GM12878 (cell line): Measurements from ENCODE around the gene CMSS1. TPM values are rescaled to one million over a fixed set of nuclear protein-coding genes. Genes with fewer than 3 reads are reported as not detected.

Experiments
- ATAC-seq: fragments of 200-7000 bp; cut with Tn5 transposase; 3 replicates; pipeline ENCODE4 v1.9.1; 2020; ENCODE audit warnings: mild to moderate bottlenecking, moderate library complexity
- BruUV-seq: library from RNA; stranded (reverse); fragments of 400-500 nt; replicated peaks from 2 replicates; lab custom pipeline; 2021; lab: Mats Ljungman, UMichigan
- CTCF ChIA-PET: fragments of 300-600 bp; sonication (Branson Sonifier 250); formaldehyde crosslinking; extraction: SDS; loops from one replicate; lab custom pipeline; 2021; ENCODE audit warnings: inconsistent platforms; lab: Yijun Ruan, JAX
- POLR2A ChIA-PET: fragments of 350-600 bp; formaldehyde crosslinking; extraction: SDS; loops from one replicate; lab custom pipeline; 2021; ENCODE audit warnings: inconsistent platforms; lab: Charles Lee
- RAD21 ChIA-PET: fragments of 300-600 bp; sonication (Branson Sonifier 250); formaldehyde crosslinking; loops from one replicate; lab custom pipeline; 2023; ENCODE audit warnings: antibody characterized with exemption; ENCODE audit not compliant: unreplicated experiment; lab: Charles Lee
- SMC1A ChIA-PET: fragments of 300-600 bp; sonication (Branson Sonifier 250); formaldehyde crosslinking; loops from one replicate; lab custom pipeline; 2023; ENCODE audit not compliant: unreplicated experiment, uncharacterized antibody; lab: Charles Lee
- DNase-seq: peaks from one replicate; pipeline ENCODE4 v3.0.0-alpha.2; 2011; ENCODE audit warnings: low read depth, low spot score
- FAIRE-seq: peaks from 3 replicates; lab custom pipeline; 2011; peaks lifted over from hg19 to GRCh38; lab: Jason Lieb, UNC
- H2AFZ ChIP-seq: 2 replicates; pipeline ENCODE4 v1.6.0; 2011; ENCODE audit warnings: low read depth, low read length, control low read depth; ENCODE audit not compliant: control insufficient read depth
- H3K27ac ChIP-seq: 2 replicates; pipeline ENCODE4 v1.5.1; 2011; ENCODE audit warnings: control low read depth; ENCODE audit not compliant: control insufficient read depth, insufficient read depth
- H3K27me3 ChIP-seq, 2 experiments: replicated peaks in 1 of 2; 2 replicates each; pipeline versions ENCODE4 v1.6.0 to v1.6.1; 2011; ENCODE audit warnings: low read length in 1 of 2; ENCODE audit not compliant: control insufficient read depth in 2 of 2, insufficient read depth in 2 of 2
- H3K36me3 ChIP-seq, 2 experiments: 2 replicates each; pipeline ENCODE4 v1.5.1; 2011; ENCODE audit warnings: low read length in 1 of 2; ENCODE audit not compliant: control insufficient read depth in 2 of 2, insufficient read depth in 2 of 2
- H3K4me1 ChIP-seq: 2 replicates; pipeline ENCODE4 v1.6.1; 2011; ENCODE audit warnings: mild to moderate bottlenecking, low read length, moderate library complexity, mixed read lengths; ENCODE audit not compliant: control insufficient read depth, insufficient read depth
- H3K4me2 ChIP-seq: 2 replicates; pipeline ENCODE4 v1.6.0; 2011; ENCODE audit warnings: control low read depth; ENCODE audit not compliant: control insufficient read depth, insufficient read depth
- H3K4me3 ChIP-seq: fragments of 200-600 bp; sonication (generic); 2 replicates; pipeline ENCODE4 v1.5.1; 2016
- H3K79me2 ChIP-seq: 2 replicates; pipeline ENCODE4 v1.6.0; 2011; ENCODE audit warnings: low read length; ENCODE audit not compliant: control insufficient read depth, insufficient read depth
- H3K9ac ChIP-seq: 2 replicates; pipeline ENCODE4 v1.8.0; 2011; ENCODE audit warnings: low read length, control low read depth, mixed read lengths; ENCODE audit not compliant: control insufficient read depth, insufficient read depth
- H3K9me3 ChIP-seq: replicated peaks from 3 replicates; pipeline ENCODE4 v1.5.1; 2011; ENCODE audit warnings: mild to moderate bottlenecking, low read length; ENCODE audit not compliant: control insufficient read depth, insufficient read depth
- H4K20me1 ChIP-seq: 2 replicates; pipeline ENCODE4 v1.6.0; 2011; ENCODE audit not compliant: control insufficient read depth, insufficient read depth
- SPI1 ChIP-seq: IDR thresholded peaks from 2 replicates; pipeline ENCODE4 v1.6.1; 2011; ENCODE audit warnings: low read depth, mild to moderate bottlenecking, low read length, moderate library complexity, borderline replicate concordance; ENCODE audit not compliant: insufficient read depth
- WGBS: methylation state at CpG from one replicate; pipeline ENCODE4 v1.1.6; 2016; ENCODE audit warnings: low lambda C conversion rate; ENCODE audit not compliant: insufficient replicate concordance, insufficient coverage; ENCODE audit errors: missing lambda C conversion rate; 5-methylcytosine and 5-hydroxymethylcytosine counted together
- in situ Hi-C: fragments of 300-500 bp; cut with MboI; formaldehyde crosslinking; loops from 9 replicates; pipeline ENCODE4 v1.14.3; 2018; ENCODE audit warnings: mixed read lengths
- intact Hi-C: fragments of 100-400 bp; cut with micrococcal nuclease; formaldehyde crosslinking; loops from one replicate; pipeline ENCODE4 v1.14.2; 2022; ENCODE audit not compliant: unreplicated experiment
- polyA plus RNA-seq, 11 experiments: library from polyadenylated mRNA; depleted of rRNA in 4 of 11; unstranded in 6 of 11; stranded (reverse) in 5 of 11; fragments of >200 nt; fragmentation: Nextera tagmentation in 4 of 11; fragmentation: Illumina TruSeq in 1 of 11; extraction: Ambion mirVana in 4 of 11; extraction: Trizol in 1 of 11; gene quantifications; 1 replicate in 1 of 11; 2 replicates in 10 of 11; pipeline versions ENCODE4 v1.2.1 to v1.2.3, GENCODE V29; 2011 to 2016; ENCODE audit warnings: inconsistent platforms in 2 of 11, missing spikeins in 2 of 11, low read depth in 1 of 11
- total RNA-seq, 4 experiments: library from RNA; depleted of rRNA in 3 of 4; stranded (reverse); fragments of >200 nt in 3 of 4; fragmentation: Illumina TruSeq in 1 of 4; extraction: Trizol in 1 of 4; gene quantifications; 2 replicates each; pipeline versions ENCODE4 v1.2.1 to v1.2.3, GENCODE V29; 2013 to 2021
- TF ChIP-seq, protein P1 (sequence below): IDR thresholded peaks from 2 replicates; pipeline ENCODE4 v1.6.1; 2012; ENCODE audit warnings: improper control_type of control experiment, low read depth, low read length; ENCODE audit not compliant: insufficient replicate concordance
- TF ChIP-seq, protein P2 (sequence below): fragments of 450-650 bp; IDR thresholded peaks from 2 replicates; pipeline ENCODE4 v1.6.1; 2016; ENCODE audit warnings: mild to moderate bottlenecking

The CMSS1 gene
- total and polyA plus RNA-seq, 10 of the 15 experiments (the other 5 are each of a cell fraction or from before 2014, with no cell fraction given), result 31.0 to 118 (median 70.1) TPM

DNA sequence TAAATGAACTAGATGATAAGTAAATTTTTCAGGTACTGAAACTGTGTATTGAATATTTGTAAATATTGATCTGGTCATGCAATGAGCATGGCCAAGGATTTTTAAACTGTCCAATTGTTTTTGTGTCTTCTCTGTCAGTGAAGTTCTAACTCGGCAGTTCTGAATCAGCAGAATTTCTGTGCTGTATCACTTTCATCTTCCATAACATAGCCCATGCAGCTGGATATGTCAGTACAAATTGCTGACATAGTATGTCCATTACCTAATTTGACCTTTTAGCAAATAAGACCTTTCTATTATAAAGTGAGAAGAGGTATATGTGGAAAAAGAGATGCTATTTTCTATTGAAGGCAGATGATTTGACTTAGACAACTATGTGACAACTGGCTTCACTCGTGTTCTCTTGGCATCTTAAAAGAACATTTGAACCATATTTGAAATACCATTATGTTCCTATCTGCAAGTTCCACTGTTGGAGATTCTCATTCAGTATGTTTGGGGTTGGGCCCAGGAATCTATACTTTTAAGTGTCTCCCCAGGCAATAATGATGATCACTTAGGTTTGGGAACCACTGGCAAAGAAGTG lies 90.4 kb downstream of the CMSS1 start (continued):
- TF ChIP-seq, protein P1, sequence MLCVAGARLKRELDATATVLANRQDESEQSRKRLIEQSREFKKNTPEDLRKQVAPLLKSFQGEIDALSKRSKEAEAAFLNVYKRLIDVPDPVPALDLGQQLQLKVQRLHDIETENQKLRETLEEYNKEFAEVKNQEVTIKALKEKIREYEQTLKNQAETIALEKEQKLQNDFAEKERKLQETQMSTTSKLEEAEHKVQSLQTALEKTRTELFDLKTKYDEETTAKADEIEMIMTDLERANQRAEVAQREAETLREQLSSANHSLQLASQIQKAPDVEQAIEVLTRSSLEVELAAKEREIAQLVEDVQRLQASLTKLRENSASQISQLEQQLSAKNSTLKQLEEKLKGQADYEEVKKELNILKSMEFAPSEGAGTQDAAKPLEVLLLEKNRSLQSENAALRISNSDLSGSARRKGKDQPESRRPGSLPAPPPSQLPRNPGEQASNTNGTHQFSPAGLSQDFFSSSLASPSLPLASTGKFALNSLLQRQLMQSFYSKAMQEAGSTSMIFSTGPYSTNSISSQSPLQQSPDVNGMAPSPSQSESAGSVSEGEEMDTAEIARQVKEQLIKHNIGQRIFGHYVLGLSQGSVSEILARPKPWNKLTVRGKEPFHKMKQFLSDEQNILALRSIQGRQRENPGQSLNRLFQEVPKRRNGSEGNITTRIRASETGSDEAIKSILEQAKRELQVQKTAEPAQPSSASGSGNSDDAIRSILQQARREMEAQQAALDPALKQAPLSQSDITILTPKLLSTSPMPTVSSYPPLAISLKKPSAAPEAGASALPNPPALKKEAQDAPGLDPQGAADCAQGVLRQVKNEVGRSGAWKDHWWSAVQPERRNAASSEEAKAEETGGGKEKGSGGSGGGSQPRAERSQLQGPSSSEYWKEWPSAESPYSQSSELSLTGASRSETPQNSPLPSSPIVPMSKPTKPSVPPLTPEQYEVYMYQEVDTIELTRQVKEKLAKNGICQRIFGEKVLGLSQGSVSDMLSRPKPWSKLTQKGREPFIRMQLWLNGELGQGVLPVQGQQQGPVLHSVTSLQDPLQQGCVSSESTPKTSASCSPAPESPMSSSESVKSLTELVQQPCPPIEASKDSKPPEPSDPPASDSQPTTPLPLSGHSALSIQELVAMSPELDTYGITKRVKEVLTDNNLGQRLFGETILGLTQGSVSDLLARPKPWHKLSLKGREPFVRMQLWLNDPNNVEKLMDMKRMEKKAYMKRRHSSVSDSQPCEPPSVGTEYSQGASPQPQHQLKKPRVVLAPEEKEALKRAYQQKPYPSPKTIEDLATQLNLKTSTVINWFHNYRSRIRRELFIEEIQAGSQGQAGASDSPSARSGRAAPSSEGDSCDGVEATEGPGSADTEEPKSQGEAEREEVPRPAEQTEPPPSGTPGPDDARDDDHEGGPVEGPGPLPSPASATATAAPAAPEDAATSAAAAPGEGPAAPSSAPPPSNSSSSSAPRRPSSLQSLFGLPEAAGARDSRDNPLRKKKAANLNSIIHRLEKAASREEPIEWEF, result no peak
- TF ChIP-seq, all 136 proteins: peak for 0

DNA sequence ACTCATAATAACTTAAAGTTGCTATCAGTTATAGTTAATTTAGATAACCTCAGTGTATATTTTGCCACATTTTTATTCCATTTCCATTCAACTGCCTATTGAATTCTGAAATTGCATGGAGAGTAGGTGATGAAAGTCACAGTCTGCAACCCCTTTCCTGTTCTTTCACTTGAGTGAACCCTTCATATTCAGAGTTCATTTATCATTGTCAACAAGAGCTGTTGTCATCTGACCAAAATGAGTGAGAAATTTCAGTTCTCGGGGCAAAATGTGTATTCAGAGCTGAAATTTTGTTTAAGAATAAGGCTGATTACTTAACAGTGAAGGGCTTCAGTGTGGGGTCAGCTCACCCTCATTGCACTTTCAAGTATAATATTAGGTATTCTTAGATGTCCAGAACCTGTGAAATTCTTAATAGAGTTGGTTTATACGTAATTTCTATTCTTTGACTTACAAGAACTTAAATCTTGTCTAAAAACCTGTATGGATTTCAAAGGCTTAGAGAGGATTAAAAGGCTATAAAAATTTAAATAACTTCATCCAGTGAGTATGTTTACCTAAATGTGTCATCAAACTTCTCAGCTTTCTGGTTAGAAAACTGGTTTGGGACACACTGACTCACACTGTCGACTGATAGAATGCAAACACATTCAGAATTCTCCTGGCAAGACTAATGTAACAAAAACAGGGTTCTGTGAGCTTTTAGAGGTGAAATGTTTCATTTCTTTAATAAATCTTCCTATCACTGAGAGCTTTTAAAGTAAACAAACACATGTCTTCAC lies 92.2 kb downstream of the CMSS1 start:
- H3K36me3 ChIP-seq, result no peaks in the 10 kb centered on the region
- no peak for TF ChIP-seq SPI1
- TF ChIP-seq, protein P2, sequence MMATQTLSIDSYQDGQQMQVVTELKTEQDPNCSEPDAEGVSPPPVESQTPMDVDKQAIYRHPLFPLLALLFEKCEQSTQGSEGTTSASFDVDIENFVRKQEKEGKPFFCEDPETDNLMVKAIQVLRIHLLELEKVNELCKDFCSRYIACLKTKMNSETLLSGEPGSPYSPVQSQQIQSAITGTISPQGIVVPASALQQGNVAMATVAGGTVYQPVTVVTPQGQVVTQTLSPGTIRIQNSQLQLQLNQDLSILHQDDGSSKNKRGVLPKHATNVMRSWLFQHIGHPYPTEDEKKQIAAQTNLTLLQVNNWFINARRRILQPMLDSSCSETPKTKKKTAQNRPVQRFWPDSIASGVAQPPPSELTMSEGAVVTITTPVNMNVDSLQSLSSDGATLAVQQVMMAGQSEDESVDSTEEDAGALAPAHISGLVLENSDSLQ, result peak; percentile 67
- CTCF ChIA-PET, result interaction anchor here (1.1 kb wide), 1 partner anchor 67 kb away, joined by 3 read pairs; no protein-coding TSS in a partner anchor
- no peaks in the 10 kb centered on the region for H3K9me3 ChIP-seq
- in situ Hi-C loops (loop anchor here (10.0 kb wide), 1 partner anchor 55 kb away; no protein-coding TSS in a partner anchor), intact Hi-C loops (loop anchor here (1.0 kb wide), 1 partner anchor 23 kb away; no protein-coding TSS in a partner anchor)
- POLR2A ChIA-PET, result no interaction called here
- H2AFZ ChIP-seq, result no peak overlapping the region
- no peak overlapping the region for H3K4me2 ChIP-seq
- FAIRE-seq (no peak), DNase-seq (no peak), ATAC-seq (peak; percentile 35)
- H4K20me1 ChIP-seq, result no peaks in the 10 kb centered on the region
- no peaks in the 10 kb centered on the region for H3K27me3 ChIP-seq
- no peak overlapping the region for H3K27ac ChIP-seq
- no peak overlapping the region for H3K9ac ChIP-seq
- RAD21 ChIA-PET, result no interaction called here
- no peaks in the 10 kb centered on the region for H3K4me1 ChIP-seq
- H3K4me3 ChIP-seq, result no peak overlapping the region
- no peaks in the 10 kb centered on the region; the same call in 1 of the 2 replicates for H3K79me2 ChIP-seq
- WGBS, result 68% methylated on average over 3 of the region's 3 CpGs
- SMC1A ChIA-PET, result interaction anchor here (1.5 kb wide), 1 partner anchor 10 kb away, joined by 4 read pairs; no protein-coding TSS in a partner anchor
- no TSS peak for BruUV-seq
